HG03060 (cell line): ENCODE results near the gene LAMP1.
"Not testable (repeated sequence)": the region's sequence is repeated elsewhere in the genome, so short reads cannot be mapped to it uniquely, and the experiment has no call there.

Experiments used
- ATAC-seq: cut with Tn5 transposase; IDR thresholded peaks from one replicate; pipeline ENCODE4 v1.9.1; 2021; ENCODE audit warnings: low read depth, moderate number of reproducible peaks; ENCODE audit not compliant: unreplicated experiment

The LAMP1 gene

DNA sequence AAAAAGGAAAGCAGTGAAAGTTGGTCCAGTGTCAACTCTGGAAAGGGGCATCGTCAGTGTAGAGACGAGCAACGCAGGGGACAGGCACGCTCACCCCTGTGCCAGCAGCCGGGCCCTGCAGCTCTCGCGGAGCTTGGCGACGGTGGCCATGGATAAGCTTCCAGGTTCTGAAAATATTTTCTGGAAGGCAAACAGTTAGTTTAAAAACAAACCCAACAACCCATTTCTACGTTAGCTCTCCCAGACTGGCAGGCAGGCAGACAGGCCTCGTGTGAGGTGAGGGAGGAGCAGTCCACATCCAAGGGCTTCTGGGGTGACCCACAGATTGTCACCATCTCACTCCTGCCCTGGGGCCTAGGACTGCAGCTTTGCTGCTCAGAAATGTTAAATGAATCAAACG lies 27.4 kb downstream of the LAMP1 start:
- no peak for ATAC-seq

DNA sequence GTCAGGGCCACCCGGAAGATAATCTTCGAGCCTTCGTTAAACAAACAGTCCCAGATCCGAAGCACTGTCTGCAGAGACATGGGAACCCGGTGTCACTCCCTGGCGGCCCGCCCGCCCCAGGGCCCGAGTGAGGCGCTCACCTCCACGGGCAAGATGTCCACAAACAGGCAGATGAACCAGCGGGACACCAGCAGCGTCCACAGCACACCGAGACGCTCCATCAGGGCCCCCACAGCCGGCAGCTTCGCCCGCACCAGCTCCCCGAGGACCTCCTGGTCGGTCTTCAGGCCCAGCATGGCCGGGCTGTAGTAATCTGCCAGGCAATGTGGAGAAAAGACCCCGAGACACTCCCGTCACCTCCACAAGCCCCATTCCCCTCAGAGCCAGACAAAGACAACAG lies 28.7 kb downstream of the LAMP1 start:
- no peak for ATAC-seq

DNA sequence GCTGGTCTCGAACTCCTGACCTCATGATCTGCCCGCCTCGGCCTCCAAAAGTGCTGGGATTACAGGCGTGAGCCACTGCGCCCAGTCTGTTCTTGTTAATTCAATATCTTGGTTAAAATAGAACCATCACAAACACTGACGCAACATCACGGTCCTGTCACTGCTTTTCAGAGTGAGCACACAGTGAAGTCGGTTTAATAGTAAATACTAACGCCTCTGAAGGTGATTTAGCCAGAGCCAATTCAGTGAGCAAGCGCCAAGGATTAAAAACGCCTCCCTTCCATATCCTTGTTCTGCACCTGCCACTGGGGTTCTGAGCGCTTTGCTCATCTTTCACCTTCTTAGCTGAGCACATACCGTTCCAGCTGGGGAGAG lies 30.3 kb downstream of the LAMP1 start:
- no peak for ATAC-seq

DNA sequence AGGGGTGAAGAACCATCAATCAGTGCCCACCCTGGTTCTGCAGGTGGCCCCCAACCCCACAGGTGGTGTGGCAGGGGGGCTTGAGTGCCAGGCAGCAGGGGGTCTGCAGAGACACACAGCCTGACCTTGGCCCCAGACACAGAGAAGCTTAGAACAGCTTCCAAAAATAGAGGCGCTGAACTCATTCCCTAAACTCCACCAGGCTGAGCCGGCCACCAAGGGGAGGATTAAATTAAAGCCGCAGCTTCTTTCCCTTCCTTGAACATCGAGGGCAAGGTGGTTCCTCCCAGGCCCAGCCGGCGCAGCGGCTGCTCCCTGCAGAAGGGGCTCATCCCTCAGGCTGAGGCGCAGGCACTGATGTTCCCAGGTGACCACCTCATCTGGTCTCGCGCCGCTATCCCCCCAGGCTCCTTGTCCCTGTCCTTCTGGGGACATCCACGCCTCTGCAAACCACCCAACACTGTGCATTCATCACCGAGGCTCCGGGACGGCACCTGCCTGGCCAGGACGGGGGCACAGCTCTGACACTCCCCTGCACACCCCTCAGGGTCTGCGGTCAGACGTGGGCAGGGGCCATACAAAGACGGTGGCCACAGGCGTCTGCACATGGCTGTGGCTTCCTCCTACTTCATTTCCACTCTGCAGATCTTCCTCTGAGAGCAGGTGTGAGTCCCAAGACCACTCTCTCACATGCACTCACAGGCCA lies 30.9 kb downstream of the LAMP1 start:
- no peak for ATAC-seq

DNA sequence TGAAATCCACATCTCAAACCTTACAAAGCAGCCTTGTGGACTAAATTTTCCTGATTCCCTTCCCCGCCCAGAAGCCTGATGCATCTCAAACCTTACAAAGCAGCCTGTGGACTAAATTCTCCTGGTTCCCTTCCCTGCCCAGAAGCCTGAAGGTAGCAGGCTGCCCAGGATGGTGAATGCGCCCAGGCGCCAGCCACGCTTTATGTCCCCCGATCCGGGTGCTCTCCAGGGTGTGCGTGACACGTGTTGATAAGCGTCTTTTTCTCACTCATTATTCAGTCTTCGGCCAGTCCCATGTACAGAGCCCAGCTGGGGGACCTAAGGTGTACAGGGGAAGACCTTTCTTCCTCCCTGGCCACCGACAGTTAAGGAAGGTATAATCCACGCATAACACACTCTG lies 31.8 kb downstream of the LAMP1 start:
- no peak for ATAC-seq

DNA sequence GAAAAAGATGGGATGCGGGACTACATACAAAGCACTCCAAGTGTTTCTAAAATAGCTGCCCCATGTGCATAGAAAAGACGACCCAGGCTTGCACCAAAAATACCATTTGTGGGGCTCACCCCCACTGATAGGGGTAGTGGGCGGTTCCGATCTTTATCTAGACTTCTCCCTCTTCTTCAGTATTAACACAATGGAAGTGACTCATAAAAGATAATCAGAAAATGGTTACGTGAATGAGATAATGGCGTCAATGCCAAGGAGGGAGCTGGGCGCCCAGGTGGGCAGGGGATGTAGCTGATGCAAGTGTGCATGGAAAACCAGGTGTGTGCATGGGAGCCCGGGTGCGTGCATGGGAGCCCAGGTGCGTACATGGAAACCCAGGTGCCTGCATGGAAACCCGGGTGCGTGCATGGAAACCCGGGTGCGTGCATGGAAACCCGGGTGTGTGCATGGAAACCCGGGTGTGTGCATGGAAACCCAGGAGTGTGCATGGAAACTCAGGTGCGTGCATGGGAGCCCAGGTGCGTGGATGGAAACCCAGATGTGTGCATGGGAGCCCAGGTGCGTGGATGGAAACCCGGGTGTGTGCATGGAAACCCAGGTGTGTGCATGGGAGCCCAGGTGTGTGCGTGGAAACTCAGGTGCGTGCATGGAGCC lies 32.7 kb downstream of the LAMP1 start:
- no peak for ATAC-seq

DNA sequence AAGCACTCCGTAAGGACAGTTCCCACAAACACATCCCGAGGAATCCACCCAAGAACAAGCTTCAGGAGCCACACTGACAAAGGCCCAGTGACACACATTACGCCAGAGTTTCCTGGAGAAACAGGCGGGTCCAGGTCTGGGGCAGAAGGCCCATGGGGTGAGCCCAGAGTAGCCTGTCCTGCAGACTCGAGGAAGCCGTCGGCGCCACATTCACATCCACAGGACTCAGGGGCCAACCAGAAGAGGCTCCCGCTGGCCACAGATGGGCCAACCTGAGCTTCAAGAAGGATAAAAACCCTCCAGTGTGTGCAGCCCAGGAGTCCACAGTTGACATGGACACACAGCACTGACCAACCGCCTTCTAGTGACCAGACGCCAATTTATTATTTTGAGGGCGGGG lies 35.6 kb downstream of the LAMP1 start:
- ATAC-seq = no peak

DNA sequence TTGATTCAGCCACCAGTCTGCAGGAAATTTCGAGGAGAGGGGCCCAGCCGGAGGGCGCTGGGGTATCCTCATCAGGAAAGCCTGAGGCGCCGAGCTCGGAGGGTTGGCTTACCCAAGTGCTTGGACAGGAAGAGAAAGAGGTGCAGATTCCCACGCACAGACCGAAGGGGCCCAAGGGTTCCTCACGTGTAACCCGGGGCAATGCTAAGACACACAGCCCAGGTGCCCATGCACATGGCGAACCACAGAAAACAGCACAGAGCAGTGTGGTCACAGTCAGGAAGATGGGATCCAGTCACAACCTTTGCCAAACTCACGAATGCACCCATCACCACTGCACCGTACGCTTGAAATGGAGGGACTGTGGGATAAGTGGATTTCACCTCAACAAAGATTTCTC lies 36.0 kb downstream of the LAMP1 start:
- no peak for ATAC-seq

DNA sequence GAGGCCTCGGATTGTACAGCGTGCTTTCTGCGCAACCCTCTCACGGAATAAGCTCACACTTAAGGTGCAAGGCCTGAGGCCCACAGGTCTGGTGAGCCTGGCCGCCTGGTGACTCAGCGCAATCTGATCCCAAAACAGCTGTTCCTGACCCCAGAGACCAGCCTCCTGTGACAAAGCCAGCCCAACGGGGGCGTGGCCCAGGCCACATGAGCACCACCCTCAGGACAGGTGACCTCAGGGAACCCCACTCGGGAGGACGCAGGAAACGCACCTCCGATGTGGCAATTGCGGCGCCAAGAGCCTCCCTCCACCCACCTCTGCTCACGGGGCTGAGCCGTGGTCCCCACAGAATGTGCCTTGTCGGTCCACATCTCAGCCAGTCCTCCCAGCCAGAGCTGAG lies 40.5 kb downstream of the LAMP1 start:
- ATAC-seq = no peak

DNA sequence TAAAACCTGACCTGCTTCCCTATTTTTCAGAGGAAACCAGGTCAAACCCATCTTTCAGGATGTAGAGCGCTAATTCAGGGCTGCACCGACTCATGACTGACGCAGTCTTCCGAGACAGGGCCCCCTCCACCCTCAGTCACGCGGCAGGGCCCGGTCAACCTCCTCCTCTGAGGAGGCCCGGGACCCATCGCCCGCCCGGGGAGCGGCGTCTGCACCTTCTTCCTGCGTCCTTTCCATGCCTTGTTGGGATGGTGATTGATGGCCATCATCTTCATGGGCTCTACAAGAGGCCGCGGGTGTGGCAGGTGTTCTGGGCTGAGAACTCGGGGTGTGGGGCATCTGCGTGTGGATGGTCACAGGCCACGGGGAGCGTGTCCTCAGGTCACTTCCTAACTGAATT lies 40.9 kb downstream of the LAMP1 start:
- no peak for ATAC-seq

DNA sequence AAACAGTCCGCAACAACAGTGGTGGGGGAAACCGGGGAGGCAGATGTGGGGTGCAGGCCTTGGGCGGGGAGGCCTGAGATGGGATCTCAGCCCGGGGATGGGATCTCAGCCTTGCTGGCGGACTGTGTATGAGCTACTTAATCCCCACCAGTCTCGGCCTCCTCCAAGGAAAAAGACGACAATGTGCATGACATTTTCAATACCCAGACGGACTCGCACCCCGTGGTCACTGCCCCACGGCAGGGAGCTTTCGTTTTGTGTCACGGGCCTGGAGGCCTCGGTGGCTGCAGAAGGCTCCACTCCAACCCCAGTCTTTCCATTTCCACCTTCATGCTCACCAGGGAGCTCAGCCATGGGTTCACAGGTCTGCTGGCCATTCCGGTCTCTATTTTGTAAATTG lies 41.4 kb downstream of the LAMP1 start:
- ATAC-seq = no peak

DNA sequence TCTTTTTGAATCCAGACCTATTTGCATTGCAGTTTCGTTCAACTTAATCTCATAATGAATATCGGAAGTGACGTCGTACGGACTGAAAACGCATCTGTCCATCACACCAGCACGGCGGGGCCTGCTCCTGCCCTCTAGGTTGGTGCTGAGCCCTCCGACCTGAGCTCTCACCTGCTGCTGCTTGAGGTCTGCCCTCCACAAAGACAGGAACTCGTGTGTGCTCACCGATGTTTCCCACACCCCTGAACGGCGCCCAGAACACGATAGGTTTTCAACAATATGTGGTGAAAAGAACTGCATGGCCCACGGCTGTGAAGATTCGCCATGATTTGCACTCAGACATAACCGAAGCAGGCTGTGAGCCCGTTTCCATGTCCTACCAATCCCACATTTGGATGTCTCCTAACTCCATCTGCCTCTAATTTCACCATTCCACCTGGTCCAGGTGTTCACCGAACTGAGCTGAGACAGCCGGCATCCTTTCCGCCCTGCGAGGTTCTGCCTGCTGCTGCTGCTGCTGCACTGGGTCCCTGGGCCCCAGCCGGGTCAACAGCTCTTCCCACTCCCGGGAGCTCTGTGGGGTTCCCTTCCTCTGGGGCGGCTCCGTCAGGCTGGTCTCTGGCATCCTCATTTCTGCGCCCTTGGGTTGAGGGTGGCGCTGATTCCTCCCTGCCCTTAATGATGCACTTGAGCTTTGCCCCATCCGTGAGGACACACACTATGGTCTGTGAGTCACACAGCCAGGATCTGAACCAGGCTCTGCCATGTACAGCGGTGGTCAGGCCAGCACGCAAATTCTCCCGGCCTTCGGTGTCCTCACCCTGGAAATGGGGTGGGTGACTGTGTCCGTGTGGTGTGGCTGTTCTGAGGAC lies 46.0 kb downstream of the LAMP1 start:
- ATAC-seq = no peak

DNA sequence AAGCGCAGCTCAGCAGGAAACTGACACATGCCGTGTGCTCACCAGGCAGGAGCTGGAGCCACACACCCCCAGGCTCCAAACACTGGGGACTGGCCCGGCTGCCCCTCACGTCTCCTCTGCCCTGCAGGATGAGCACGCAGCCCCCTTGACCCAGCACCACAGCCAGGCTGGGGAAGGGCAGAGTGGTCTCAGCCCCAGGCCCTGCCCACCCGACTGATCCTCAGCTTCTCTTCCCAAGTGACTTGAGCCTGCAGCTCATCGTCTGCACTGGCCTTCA lies 46.6 kb downstream of the LAMP1 start:
- ATAC-seq = no peak

DNA sequence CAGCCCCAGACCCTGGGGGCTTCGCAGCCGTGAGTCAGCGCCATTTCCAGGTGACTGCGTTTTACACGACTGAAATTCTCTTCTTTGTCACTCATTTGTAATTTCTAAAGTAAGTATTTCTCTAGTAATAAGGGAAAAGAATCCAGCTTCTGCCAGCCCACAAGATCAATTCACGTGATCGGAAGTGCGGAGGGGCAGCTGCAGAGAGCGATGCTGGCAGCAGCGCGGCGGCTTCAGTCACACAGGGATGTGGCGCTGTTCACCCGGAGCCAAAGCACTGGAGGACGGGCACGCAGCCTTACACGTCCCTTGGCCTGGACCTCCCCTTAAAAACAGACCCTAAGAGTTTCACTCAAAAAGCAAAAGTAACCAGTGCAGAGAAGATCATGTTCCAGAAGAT lies 48.4 kb downstream of the LAMP1 start:
- ATAC-seq = no peak

DNA sequence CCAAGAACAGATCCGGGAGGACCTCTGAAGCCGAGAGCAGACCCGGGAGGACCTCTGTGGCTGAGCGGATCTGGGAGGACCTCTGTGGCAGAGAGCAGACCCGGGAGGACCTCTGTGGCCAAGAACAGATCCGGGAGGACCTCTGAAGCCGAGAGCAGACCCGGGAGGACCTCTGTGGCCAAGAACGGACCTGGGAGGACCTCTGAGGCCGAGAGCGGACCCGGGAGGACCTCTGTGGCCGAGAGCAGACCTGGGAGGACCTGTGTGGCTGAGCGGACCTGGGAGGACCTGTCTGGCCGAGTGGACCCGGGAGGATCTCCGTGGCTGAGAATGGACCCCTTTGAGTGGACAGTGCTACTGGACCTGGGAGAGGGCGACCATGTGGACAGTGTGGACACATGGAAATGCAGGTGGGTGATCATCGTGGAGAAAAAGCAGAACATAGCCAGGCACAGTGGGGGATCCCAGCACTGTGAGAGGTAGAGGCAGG lies 50.7 kb downstream of the LAMP1 start:
- not testable (repeated sequence) for ATAC-seq

DNA sequence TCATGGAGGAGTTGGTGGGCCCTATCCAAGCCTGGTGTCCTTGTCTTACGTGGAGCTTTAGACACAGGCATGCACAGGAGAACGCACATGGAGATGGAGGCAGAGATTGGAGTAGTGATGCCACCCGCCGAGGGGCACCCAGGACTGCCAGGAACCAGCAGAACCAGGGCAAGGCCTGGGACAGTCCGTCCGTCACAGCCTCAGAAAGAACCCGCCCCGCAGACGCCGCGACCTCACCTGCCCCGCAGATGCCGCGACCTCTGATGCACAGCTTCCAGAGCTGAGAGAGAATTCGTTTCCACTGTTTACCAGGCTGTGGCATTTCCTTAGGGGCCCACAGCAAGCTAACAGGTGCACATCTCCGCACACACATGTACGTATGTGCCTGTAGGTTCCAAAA lies 51.6 kb downstream of the LAMP1 start:
- ATAC-seq = no peak

DNA sequence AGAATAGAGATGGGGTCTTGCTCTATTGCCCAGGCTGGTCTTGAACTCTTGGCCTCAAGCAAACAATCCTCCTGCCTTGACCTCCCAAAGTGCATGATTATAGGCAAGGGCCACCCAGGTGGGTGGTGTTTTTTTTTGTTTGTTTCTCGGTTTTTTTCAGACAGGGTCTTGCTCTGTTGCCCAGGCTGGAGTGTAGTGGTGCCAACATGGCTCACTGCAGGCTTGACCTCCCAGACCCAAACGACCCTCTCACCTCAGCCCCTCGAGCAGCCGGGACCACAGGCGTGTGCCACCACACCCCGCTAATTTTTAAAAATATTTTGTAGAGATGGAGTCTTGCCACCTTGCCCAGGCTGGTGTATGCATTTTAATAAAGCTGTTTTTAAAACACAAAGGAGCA lies 52.0 kb downstream of the LAMP1 start:
- no peak for ATAC-seq

DNA sequence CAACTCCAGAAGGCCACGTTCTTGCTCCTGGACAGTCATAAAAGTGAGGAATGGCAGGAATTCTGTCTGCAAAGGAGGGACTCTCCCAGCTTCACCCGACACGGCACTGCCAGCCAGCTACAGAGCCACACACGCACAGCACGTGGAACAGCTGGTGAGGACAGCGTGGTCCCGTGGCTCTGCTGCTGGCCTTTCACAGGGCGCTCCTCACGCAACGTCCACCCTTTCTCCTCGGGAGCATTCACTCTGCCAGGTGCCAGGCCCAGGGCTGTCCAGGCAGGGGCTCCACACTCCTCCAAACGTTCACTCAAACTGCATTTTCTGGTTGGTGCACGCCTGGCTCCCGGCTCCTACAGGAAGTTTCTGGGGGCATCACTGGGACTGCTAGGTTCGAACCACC lies 52.5 kb downstream of the LAMP1 start:
- no peak for ATAC-seq

DNA sequence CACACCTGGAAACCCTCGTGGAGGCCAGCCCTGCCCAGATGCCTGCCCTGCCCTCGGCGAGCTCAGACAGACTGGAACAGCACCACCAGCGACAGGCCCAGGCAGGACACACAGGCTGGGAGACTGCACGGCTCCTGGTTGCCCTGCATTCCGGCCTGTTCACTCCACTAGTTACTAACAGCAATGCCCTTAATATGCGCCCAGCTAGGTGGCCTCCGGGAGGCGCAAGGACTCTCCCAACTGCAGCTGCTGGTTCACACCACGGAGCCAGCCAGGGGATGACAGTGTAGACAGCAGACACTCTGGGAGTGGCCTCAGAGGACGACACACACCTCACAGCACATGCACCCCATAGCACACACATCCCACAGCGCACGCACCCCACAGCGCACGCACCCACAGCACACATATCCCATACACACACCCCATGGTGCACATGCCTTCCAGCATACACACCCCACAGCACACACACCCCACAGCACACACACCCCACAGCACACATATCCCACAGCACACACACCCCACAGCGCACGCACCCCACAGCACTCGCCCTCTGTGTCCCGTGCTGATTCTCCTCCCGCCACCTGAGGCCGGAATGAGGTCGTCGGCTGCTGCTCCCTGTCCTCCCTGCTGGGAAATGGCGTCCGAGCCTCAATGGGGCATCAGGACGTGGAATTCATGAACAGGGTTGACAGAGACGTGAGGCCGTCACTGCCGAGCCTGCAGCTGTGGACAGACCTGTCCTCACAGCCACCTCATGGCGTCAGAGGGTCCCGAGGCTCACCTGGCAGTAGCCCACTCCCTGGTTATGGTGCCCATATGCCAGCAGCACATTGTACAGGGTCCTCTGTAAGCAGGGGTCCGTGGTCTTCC lies 53.3 kb downstream of the LAMP1 start:
- no peak for ATAC-seq

DNA sequence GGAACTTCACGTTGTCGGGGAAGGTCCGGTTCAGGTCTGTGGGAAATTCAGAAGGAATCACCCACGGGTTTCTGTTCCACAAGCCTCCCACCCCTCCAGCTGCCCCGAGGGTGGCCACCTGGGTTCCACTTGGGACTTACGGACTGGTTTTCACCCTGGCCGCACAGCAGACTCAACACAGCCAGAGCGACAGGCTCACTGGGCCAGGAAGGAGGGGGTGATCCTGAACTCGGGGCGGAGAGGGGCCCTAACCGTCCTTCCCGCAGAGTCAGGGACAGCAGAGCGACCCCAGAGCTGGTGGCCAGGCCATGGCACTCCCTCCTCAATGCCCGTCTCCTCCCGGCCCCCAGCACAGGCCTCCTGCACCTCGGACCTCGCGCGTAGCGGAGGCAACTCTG lies 53.9 kb downstream of the LAMP1 start:
- ATAC-seq = no peak

DNA sequence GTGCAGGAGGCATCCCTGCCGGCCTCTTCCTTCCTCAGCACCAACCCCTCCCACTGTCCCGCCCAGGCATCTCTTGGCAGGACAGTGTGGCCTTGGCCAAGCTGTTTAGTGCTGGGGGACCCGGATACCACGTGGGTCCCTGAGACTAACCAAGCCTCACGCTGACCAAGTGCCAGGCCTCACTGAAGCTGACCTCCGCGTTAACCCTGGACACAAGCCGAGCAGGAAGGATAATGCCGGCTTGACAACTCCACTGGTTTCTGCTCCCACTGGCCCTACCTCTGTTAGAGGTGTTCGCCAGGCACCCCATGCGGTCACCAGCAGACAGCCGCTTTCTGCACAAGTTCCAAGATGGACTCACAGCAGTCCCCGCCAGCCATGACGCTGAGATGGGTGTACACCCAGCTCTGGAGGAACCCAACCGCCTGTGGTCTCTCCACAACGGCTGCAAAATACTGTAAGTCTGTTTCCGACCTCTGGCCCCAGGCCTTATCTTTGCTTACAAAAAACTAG lies 54.5 kb downstream of the LAMP1 start:
- ATAC-seq = no peak
